Fibroblast of the conjunctiva (primary cell): ENCODE data around the gene KNDC1.

Experiments
- DNase-seq: peaks from one replicate; pipeline ENCODE4 v3.0.0-alpha.2; 2010; ENCODE audit warnings: low read depth

KNDC1 gene

GRCh38 chr10:133206356-133207040, 46.5 kb downstream of the KNDC1 start:
- no peak for DNase-seq

- no peak for DNase-seq
Observed at GRCh38 chr10:133207041-133207600, 47.1 kb downstream of the KNDC1 start.

DNA sequence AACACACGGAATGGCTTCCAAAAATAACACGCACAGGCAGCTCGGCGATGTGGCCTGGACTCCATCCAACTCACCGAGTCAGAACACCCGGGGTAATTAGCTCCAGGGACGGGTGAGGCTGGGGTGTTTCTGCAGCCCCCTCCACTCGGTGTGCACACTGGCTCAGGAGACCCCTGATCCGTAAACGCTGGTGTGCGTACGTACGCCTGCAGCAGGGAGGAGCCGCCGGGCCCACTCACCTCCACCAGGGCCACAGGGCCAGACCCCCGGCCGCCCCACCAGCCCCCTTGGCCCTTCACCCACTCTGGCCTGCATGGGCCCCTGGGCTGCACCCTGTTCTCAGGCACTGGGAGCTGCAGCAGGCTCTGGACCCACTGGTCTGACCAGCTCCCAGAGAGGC, 47.6 kb downstream of the KNDC1 start:
- DNase-seq: no peak

DNA sequence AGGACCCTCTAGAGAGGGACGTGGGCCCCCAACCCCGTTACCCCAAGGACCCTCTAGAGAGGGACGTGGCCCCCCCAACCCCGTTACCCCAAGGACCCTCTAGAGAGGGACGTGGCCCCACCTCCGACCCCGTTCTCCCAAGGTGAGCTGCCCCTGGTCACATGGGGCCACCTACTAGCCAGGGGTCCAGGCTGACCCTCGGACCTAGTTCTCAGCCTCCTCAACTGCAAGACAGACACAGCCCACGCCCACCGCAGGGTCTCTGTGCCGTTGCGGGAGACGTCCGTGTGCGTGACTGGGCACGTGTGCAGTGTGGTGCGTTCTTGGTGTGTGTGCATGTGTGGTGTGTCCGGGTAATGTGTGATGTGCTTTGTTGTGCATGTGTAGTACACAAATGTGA, 48.4 kb downstream of the KNDC1 start:
- DNase-seq: no peak

DNA sequence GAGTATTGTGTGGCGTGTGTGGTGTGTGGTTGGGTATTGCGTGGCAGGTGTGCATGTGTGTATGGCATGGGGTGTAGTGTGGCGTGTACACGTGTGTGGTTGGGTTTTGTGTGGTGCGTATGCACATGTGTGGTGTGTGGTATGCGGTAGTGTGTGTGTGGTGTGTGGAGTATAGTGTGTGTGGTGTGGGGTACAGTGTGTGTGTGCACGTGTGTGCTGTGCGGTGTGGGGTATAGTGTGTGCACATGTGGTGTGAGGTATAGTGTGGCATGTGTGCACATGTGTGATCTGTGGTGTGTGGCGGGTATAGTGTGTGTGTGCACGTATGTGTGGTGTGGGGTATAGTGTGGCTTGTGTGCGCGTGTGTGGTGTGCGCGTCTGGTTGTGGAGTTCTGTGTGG, 49.1 kb downstream of the KNDC1 start:
- no peak for DNase-seq

- no peak for DNase-seq
Observed at GRCh38 chr10:133209641-133210040, 49.6 kb downstream of the KNDC1 start.

DNA sequence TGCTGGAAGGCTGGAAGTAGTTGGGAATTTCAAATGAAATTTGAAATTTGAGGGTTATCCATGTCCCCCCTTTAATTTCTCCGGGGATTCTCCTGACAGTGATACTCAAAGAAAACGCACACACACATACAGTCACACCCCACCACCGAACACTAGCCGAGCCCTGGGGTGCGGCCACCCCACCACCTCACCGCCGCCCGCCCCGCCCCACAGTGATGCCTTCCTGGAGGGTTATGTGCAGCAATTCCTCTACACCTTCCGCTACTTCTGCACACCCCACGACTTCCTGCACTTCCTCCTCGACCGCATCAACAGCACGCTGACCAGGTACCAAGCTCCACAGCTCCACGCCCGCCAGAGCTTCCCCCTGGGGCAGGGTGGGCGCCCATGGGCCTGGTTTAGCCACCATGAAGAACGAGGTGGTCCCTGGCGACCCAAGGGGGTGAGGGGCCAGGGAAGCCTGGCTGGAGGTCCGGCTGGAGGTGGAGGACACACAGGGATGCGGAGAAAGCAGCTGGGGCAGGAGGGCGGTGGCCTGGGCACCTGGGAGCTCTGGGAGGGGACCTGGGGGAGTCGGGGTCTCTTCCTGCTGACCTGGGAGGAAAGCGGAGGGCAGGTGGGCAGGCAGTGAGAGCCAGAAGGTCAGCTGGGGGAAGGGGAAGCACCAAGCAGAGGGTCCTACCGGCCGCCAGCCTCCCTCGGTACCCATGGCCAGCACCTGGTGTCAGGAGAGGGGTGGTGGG, 50.5 kb downstream of the KNDC1 start:
- no peak for DNase-seq

DNA sequence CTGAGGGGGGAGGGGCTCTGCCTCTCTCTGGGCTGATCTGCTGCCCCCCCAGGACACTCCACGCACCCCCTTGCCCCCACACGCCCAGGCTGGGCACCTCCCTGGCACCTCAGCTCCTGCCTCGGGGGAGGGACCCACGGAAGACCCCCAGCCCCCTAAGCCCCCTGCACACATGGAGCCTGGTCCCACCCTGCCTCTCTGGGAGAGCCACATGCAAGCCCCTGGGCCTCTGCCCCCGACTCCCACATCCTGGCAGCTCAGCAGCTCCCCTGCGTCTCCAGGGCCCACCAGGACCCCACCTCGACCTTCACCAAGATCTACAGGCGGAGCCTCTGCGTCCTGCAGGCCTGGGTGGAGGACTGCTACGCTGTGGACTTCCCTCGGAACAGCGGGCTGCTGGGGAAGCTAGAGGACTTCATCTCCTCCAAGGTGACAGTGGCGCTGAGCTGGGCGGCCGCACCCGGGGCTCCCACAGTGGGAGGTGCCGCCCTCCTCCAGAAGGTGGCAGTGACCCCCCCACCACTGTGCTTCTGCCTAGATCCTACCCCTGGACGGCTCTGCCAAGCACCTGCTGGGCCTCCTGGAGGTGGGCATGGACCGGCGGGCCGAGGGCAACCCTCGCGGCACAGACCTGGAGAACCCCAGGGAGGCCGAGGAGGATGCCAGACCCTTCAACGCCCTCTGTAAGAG, 51.3 kb downstream of the KNDC1 start:
- no peak for DNase-seq

GRCh38 chr10:133211959-133212852, 52.2 kb downstream of the KNDC1 start:
- DNase-seq: no peak

DNA sequence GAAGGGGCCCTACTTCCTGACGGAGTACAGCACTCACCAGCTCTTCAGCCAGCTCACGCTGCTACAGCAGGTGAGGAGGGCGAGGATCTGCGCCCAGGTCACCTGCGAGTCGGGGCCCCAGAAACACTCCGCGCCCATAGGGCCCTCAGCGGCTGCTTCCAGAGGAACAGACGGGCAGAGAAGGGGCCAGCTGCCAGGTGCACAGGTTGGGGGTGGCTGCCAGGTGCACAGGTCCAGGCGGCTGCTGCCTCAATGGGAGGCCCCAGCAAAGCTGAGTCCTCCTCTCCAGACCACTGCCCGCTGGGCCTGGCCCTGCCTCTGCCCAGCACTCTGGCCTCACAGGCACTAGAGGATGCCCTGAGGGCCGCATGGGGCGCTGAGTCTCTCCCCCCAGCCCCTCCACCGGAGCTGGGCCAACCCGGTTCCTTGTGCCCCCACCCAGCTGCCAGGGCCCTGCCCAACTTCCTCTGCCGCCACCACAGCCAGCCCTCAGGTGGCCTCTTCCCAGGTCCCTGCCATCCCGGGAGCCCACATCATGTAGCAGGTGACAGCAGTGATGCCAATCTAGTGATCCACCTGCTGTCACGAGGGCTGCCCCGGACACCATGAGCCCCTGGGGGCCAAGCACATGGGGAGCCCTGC, 53.0 kb downstream of the KNDC1 start:
- DNase-seq: no peak

DNA sequence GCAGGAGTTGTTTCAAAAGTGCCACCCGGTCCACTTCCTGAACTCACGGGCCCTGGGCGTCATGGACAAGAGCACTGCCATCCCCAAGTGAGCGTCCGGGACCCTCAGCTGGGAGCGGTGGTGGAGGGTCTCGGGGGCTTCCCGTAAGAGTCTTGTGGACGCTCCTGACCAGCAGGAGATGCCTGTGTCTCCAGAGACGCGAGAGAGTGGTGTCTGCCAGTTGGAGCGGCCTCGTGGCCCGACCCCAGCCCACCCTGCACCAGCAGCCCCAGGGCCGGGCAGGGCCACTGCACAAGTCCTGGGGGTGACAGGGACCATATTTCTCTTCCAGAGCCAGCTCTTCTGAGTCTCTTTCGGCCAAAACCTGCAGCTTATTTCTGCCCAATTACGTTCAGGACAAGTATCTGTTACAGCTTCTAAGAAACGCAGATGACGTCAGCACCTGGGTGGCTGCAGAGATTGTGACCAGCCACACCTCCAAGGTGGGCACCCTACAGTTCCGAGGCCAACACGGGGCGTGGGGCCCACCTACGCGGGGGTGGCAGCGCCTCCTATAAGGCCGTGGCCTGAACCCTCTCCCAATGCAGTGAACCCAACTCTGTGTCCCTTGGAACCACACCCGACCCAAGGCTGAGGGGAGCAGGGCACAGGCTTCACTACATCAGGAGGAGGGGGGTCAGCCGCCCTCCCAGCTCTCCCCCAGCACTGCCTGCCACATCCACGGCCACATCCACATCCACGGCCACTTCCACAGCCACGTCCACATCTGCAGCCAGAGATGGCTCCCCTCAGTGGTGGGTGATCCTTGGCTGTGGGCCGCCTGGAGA, 53.8 kb downstream of the KNDC1 start:
- no peak for DNase-seq

GRCh38 chr10:133214468-133215410, 54.7 kb downstream of the KNDC1 start:
- DNase-seq: no peak

DNA sequence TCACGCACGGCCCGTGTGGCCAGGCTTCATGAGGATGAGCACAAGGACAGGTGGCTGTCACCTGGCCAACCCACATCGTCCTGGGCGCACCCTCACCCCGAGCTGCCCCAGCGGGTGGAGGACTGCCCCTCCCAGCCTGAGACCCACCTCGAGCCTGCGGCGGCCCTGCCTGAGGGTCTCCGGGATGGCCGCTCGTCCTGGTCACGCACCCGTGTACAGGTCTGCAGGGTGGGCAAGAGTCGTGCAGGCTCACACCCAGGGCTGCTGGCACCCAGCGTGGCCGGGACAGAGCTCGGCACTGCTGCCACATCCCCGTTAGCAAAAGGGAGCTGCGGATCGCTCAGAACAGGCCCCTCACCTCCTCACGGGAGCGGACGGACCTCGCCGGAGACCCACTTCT, 55.6 kb downstream of the KNDC1 start:
- DNase-seq: no peak

- no peak for DNase-seq
Observed at GRCh38 chr10:133216776-133217175, 56.8 kb downstream of the KNDC1 start.

GRCh38 chr10:133217800-133218589, 58.0 kb downstream of the KNDC1 start:
- DNase-seq: no peak

DNA sequence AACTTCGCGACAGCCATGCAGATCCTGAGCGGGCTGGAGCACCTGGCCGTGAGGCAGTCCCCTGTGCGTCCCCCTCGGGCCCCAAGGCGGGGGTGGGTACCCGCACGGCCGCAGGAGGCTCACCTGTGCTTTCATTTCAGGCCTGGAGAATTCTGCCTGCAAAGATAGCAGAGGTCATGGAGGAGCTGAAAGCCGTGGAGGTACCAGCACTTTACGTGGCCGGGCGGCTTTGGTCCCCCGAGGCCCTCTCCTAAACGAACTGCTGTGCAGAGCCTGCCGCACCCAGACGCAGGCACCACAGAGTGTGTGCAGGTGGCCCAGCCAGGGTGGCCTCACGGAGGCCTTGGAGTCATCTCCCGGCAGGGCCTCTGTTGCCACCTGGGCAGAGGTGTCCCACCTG, 58.9 kb downstream of the KNDC1 start:
- no peak for DNase-seq

DNA sequence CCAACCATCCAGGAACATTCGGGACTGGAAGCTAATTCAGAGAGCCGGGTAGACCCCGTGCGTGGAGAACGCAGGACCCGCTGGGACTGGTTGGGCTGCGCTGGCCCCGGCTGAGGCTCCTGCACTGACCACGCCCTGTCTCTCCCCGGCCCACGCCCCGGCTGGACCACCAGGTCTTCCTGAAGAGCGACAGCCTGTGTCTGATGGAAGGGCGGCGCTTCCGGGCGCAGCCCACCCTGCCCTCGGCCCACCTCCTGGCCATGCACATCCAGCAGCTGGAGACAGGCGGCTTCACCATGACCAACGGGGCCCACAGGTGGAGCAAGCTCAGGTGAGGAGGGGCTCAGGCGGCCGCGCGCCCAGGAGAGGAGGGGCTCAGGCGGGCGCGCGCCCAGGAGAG, 59.8 kb downstream of the KNDC1 start:
- no peak for DNase-seq

- DNase-seq: no peak
Observed at GRCh38 chr10:133221331-133221730, 61.3 kb downstream of the KNDC1 start.
